Measurements from ENCODE around the gene DIAPH3. TPM values are rescaled to one million over a fixed set of nuclear protein-coding genes. Genes with fewer than 3 reads are reported as not detected.

The DIAPH3 gene
- total RNA-seq, 3 donors from 2014 or later, result 1.3 to 5.7 (median 3.1) TPM

- no peaks in the 10 kb centered on the region for H3K9me3 ChIP-seq
- H3K4me1 ChIP-seq (ENCODE audit: low read depth), result no peaks in the 10 kb centered on the region
- H3K36me3 ChIP-seq (ENCODE audit: low read depth), result no peaks in the 10 kb centered on the region
- H3K4me3 ChIP-seq, result no peak overlapping the region
- ATAC-seq (no peak), DNase-seq (no peak)
- intact Hi-C loops (cut with DNase I, micrococcal nuclease), result no loop called here
- no peak for TF ChIP-seq CTCF (IDR thresholded peaks at IDR 0.05)
These were observed 8.4 kb upstream of the DIAPH3 start for GRCh38 chr13:60172111-60172510.

- Histone ChIP-seq H3K9me3 (no peaks in the 10 kb centered on the region), H3K4me1 (ENCODE audit: low read depth) (no peaks in the 10 kb centered on the region), H3K36me3 (ENCODE audit: low read depth) (no peaks in the 10 kb centered on the region), H3K4me3 (no peak overlapping the region)
- DNase-seq, result no peak
- no peak for TF ChIP-seq CTCF (IDR thresholded peaks at IDR 0.05)
- no peak for ATAC-seq
- intact Hi-C loops (cut with DNase I, micrococcal nuclease), result no loop called here
These were observed 6.7 kb upstream of the DIAPH3 start for GRCh38 chr13:60170414-60170813.

- H3K36me3 ChIP-seq (ENCODE audit: low read depth), result no peaks in the 10 kb centered on the region
- no peaks in the 10 kb centered on the region for H3K4me1 ChIP-seq (ENCODE audit: low read depth)
- no peak for TF ChIP-seq CTCF (IDR thresholded peaks at IDR 0.05)
- intact Hi-C loops (cut with DNase I, micrococcal nuclease), result no loop called here
- no peak overlapping the region for H3K4me3 ChIP-seq
- DNase-seq, result no peak
- ATAC-seq, result no peak
- H3K9me3 ChIP-seq, result no peaks in the 10 kb centered on the region
These were observed 5.7 kb upstream of the DIAPH3 start for GRCh38 chr13:60169239-60170031.

GRCh38 chr13:60167121-60167520 is 3.4 kb upstream of the DIAPH3 start:
- no peak for TF ChIP-seq CTCF (IDR thresholded peaks at IDR 0.05)
- Histone ChIP-seq H3K9me3 (no peaks in the 10 kb centered on the region), H3K4me3 (no peak overlapping the region), H3K36me3 (ENCODE audit: low read depth) (no peaks in the 10 kb centered on the region), H3K4me1 (ENCODE audit: low read depth) (no peaks in the 10 kb centered on the region)
- ATAC-seq (no peak), DNase-seq (no peak)
- intact Hi-C loops (cut with DNase I, micrococcal nuclease), result no loop called here

GRCh38 chr13:60165391-60166099 is 1.8 kb upstream of the DIAPH3 start:
- Histone ChIP-seq H3K4me1 (ENCODE audit: low read depth) (no peaks in the 10 kb centered on the region), H3K36me3 (ENCODE audit: low read depth) (no peaks in the 10 kb centered on the region), H3K4me3 (no peak overlapping the region), H3K9me3 (no peaks in the 10 kb centered on the region)
- intact Hi-C loops (cut with DNase I, micrococcal nuclease), result no loop called here
- no peak for ATAC-seq
- no peak for TF ChIP-seq CTCF (IDR thresholded peaks at IDR 0.05)
- no peak for DNase-seq
